Small intestine (tissue), 7 donors: ENCODE data around the gene SH3RF3. TPM values are rescaled to one million over a fixed set of nuclear protein-coding genes. Genes with fewer than 3 reads are reported as not detected.
A peak's percentile ranks its signal among the peaks of the same experiment; 100 is the strongest.
"Not testable (repeated sequence)": the region's sequence is repeated elsewhere in the genome, so short reads cannot be mapped to it uniquely, and the experiment has no call there.

ENCODE experiments used
- DNase-seq, 2 donors: peaks; one replicate each; pipeline versions ENCODE4 v3.0.0 to v3.0.0-alpha.2; 2013
- FAIRE-seq: peaks from 2 replicates; lab custom pipeline; 2012; peaks lifted over from hg19 to GRCh38; lab: Jason Lieb, UNC
- H3K27ac ChIP-seq, 3 donors: one replicate each; pipeline ENCODE4 v1.5.1; 2013; ENCODE audit warnings: low read length in 2 of 3, mild to moderate bottlenecking in 2 of 3, control low read depth in 1 of 3, inconsistent platforms in 1 of 3, low read depth in 1 of 3, moderate library complexity in 1 of 3
- H3K27me3 ChIP-seq, 3 donors: one replicate each; pipeline ENCODE4 v1.6.1; 2013; ENCODE audit warnings: low read length in 3 of 3, inconsistent platforms in 1 of 3; ENCODE audit not compliant: control insufficient read depth in 3 of 3, insufficient read depth in 3 of 3
- H3K36me3 ChIP-seq, 3 donors: one replicate each; pipeline ENCODE4 v1.6.1; 2013; ENCODE audit warnings: low read length in 3 of 3, inconsistent platforms in 1 of 3, low read depth in 1 of 3, mild to moderate bottlenecking in 1 of 3, moderate library complexity in 1 of 3; ENCODE audit not compliant: control insufficient read depth in 3 of 3, insufficient read depth in 2 of 3
- H3K4me1 ChIP-seq, 3 donors: one replicate each; pipeline ENCODE4 v1.6.1; 2013; ENCODE audit warnings: low read length in 2 of 3, inconsistent platforms in 1 of 3, low read depth in 1 of 3, mild to moderate bottlenecking in 1 of 3, moderate library complexity in 1 of 3; ENCODE audit not compliant: control insufficient read depth in 3 of 3, insufficient read depth in 2 of 3
- H3K4me3 ChIP-seq, 3 donors: one replicate each; pipeline ENCODE4 v1.5.1; 2013; ENCODE audit warnings: low read length in 3 of 3, control low read depth in 1 of 3, inconsistent platforms in 1 of 3, low read depth in 1 of 3, mild to moderate bottlenecking in 1 of 3, moderate library complexity in 1 of 3
- H3K9me3 ChIP-seq, 2 donors: one replicate each; pipeline ENCODE4 v1.6.1; 2013; ENCODE audit warnings: low read depth in 1 of 2, low read length in 1 of 2; ENCODE audit not compliant: control insufficient read depth in 2 of 2, insufficient read depth in 1 of 2
- WGBS, 3 donors: extraction: QIAGEN DNeasy Blood & Tissue Kit; methylation state at CpG; one replicate each; pipeline ENCODE4 v1.1.7; 2013; 5-methylcytosine and 5-hydroxymethylcytosine counted together
- polyA plus RNA-seq, 4 donors: library from polyadenylated mRNA; stranded (reverse) in 3 of 4; unstranded in 1 of 4; fragments of 200-250 nt in 3 of 4; fragments of 120-200 nt in 1 of 4; gene quantifications; one replicate each; pipeline versions ENCODE4 v1.2.1 to v1.2.3, GENCODE V29; 2013
- donor health status: healthy with polysubstance abuse.
- donor health status: control.
- donor health status: control.
- donor health status: Bipolar disorder and iron deficiency.
- donor health status: healthy.

Gene SH3RF3
- polyA plus RNA-seq, 4 donors, result 0.22 to 3.9 (median 1.2) TPM

- peaks cover 0 to 3% (median 0%) of the 10 kb centered on the region in 3 donors for H3K27me3 ChIP-seq
- H3K4me3 ChIP-seq, result no peak overlapping the region
- FAIRE-seq (no peak), DNase-seq (no peak)
- no peak overlapping the region for H3K27ac ChIP-seq
- no peaks in the 10 kb centered on the region for H3K36me3 ChIP-seq
- 73 to 76% (median 76%) methylated on average over 16 of the region's 16 CpGs for WGBS, 3 donors
- no peaks in the 10 kb centered on the region for H3K4me1 ChIP-seq
- H3K9me3 ChIP-seq, result no peaks in the 10 kb centered on the region
These were observed 400.8 kb downstream of the SH3RF3 start for GRCh38 chr2:109529532-109530449.

GRCh38 chr2:109530712-109531111 lies 401.7 kb downstream of the SH3RF3 start:
- no peaks in the 10 kb centered on the region for H3K36me3 ChIP-seq
- DNase-seq (no peak), FAIRE-seq (no peak)
- 56 to 64% (median 59%) methylated on average over 6 of the region's 6 CpGs for WGBS, 3 donors
- H3K4me3 ChIP-seq, result no peak overlapping the region
- peaks cover 0 to 3% (median 2%) of the 10 kb centered on the region in 3 donors for H3K27me3 ChIP-seq
- H3K9me3 ChIP-seq, result no peaks in the 10 kb centered on the region
- no peak overlapping the region for H3K27ac ChIP-seq
- H3K4me1 ChIP-seq, result peaks cover 0 to 3% (median 0%) of the 10 kb centered on the region in 3 donors

GRCh38 chr2:109531221-109531620 lies 402.2 kb downstream of the SH3RF3 start:
- FAIRE-seq (no peak), DNase-seq (no peak)
- 80 to 87% (median 80%) methylated on average over 5 of the region's 5 CpGs for WGBS, 3 donors
- Histone ChIP-seq H3K4me1 (peaks cover 0 to 3% (median 0%) of the 10 kb centered on the region in 3 donors), H3K27ac (no peak overlapping the region), H3K9me3 (no peaks in the 10 kb centered on the region), H3K27me3 (peaks cover 0 to 3% (median 2%) of the 10 kb centered on the region in 3 donors), H3K4me3 (no peak overlapping the region), H3K36me3 (no peaks in the 10 kb centered on the region)

GRCh38 chr2:109531896-109532727 lies 403.1 kb downstream of the SH3RF3 start:
- Histone ChIP-seq H3K27ac (no peak overlapping the region), H3K27me3 (peaks cover 0 to 3% (median 2%) of the 10 kb centered on the region in 3 donors), H3K4me1 (peaks cover 0 to 3% (median 0%) of the 10 kb centered on the region in 3 donors), H3K4me3 (no peak overlapping the region), H3K36me3 (no peaks in the 10 kb centered on the region), H3K9me3 (no peaks in the 10 kb centered on the region)
- FAIRE-seq (no peak), DNase-seq (no peak)
- 72 to 84% (median 80%) methylated on average over 10 of the region's 10 CpGs for WGBS, 3 donors

GRCh38 chr2:109532728-109533076 lies 403.7 kb downstream of the SH3RF3 start:
- H3K4me3 ChIP-seq, result no peak overlapping the region
- peaks cover 0 to 3% (median 2%) of the 10 kb centered on the region in 3 donors for H3K27me3 ChIP-seq
- H3K4me1 ChIP-seq, result peaks cover 0 to 3% (median 0%) of the 10 kb centered on the region in 3 donors
- WGBS, 3 donors, result 82 to 86% (median 86%) methylated on average over 5 of the region's 5 CpGs
- DNase-seq (no peak), FAIRE-seq (no peak)
- H3K9me3 ChIP-seq, result no peaks in the 10 kb centered on the region
- no peak overlapping the region for H3K27ac ChIP-seq
- H3K36me3 ChIP-seq, result no peaks in the 10 kb centered on the region

GRCh38 chr2:109533823-109534222 lies 404.8 kb downstream of the SH3RF3 start:
- DNase-seq (no peak), FAIRE-seq (no peak)
- Histone ChIP-seq H3K36me3 (no peaks in the 10 kb centered on the region), H3K4me1 (peaks cover 0 to 3% (median 0%) of the 10 kb centered on the region in 3 donors), H3K4me3 (no peak overlapping the region), H3K27ac (no peak overlapping the region), H3K9me3 (no peaks in the 10 kb centered on the region), H3K27me3 (peaks cover 0 to 3% (median 2%) of the 10 kb centered on the region in 3 donors)
- WGBS, 3 donors, result 79 to 83% (median 80%) methylated on average over 7 of the region's 7 CpGs

GRCh38 chr2:109535217-109535946 lies 406.4 kb downstream of the SH3RF3 start:
- Histone ChIP-seq H3K27ac (no peak overlapping the region), H3K27me3 (peaks cover 0 to 3% (median 2%) of the 10 kb centered on the region in 3 donors), H3K36me3 (no peaks in the 10 kb centered on the region), H3K4me3 (no peak overlapping the region), H3K4me1 (peaks cover 0 to 3% (median 0%) of the 10 kb centered on the region in 3 donors), H3K9me3 (no peaks in the 10 kb centered on the region)
- DNase-seq (peak; percentile 55 to 57), FAIRE-seq (no peak)
- WGBS, 3 donors, result 53 to 64% (median 60%) methylated on average over 6 of the region's 6 CpGs

GRCh38 chr2:109536556-109536955 lies 407.6 kb downstream of the SH3RF3 start:
- H3K27me3 ChIP-seq, FAIRE-seq, H3K9me3 ChIP-seq, H3K27ac ChIP-seq, H3K4me3 ChIP-seq, H3K4me1 ChIP-seq, H3K36me3 ChIP-seq, DNase-seq: not testable (repeated sequence)
- 66 to 70% (median 68%) methylated on average over 3 of the region's 3 CpGs for WGBS, 3 donors
